GM12892 (cell line): ENCODE results near the gene SLC44A4.

ENCODE experiments used
- POLR2A ChIP-seq: IDR thresholded peaks from 2 replicates; pipeline ENCODE4 v1.6.1; 2011; ENCODE audit warnings: low read depth, low read length, control low read depth
- POLR2AphosphoS5 ChIP-seq: IDR thresholded peaks from 2 replicates; pipeline ENCODE4 v1.6.1; 2011; ENCODE audit warnings: low read depth, low read length, control low read depth
- TAF1 ChIP-seq: IDR thresholded peaks from 2 replicates; pipeline ENCODE4 v1.6.1; 2011; ENCODE audit warnings: low read depth, mild to moderate bottlenecking, control low read depth, low read length, borderline replicate concordance

GRCh38 chr6:31906122-31906521 is 27.3 kb upstream of the SLC44A4 start:
- TF ChIP-seq TAF1 (no peak), POLR2A (no peak), POLR2AphosphoS5 (no peak)
